ENCODE measurements around the gene PDIK1L. TPM values are rescaled to one million over a fixed set of nuclear protein-coding genes. Genes with fewer than 3 reads are reported as not detected.

The PDIK1L gene
- 1 to 10 TPM; 3.2 to 7.6 (median 4.6) TPM for total RNA-seq

- no peak for TF ChIP-seq CTCF (IDR thresholded peaks at IDR 0.05)
- peak; percentile 81 for DNase-seq (ENCODE audit: low spot score)
- peak; percentile 97 for ATAC-seq (ENCODE audit: low FRiP score)
Measured at GRCh38 chr1:26111530-26112406, at the start of gene PDIK1L. PDIK1L (plus strand) TSS chr1:26111824; CDS start chr1:26114309, 2,485 bp downstream.

GRCh38 chr1:26064553-26064952 is 47.1 kb upstream of the PDIK1L start:
- DNase-seq (ENCODE audit: low spot score) (no peak), ATAC-seq (ENCODE audit: low FRiP score) (no peak)
- TF ChIP-seq CTCF (IDR thresholded peaks at IDR 0.05) = no peak

GRCh38 chr1:26066160-26066559 is 45.5 kb upstream of the PDIK1L start:
- TF ChIP-seq CTCF (IDR thresholded peaks at IDR 0.05) = no peak
- ATAC-seq (ENCODE audit: low FRiP score) (peak; percentile 16), DNase-seq (ENCODE audit: low spot score) (no peak)

DNA sequence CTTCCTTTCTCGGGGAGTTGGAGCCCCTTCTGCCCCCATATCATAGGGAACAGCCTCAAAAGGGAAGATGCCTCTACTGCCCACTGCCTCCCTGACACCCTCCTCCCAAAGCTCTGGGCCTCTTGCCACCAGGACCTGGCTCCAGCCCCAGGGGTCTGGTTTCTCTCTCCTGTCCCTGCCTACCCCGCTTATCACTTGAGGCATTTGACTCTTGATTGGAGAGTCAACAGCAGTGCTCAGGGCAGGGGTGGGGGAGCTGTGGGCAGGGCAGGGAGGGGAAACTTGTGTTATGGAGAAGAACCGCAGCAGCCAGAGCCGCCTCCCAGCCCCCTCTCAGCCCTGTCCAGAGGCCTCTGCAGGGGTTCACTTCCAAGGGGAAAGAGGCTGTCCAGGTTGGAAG is 44.8 kb upstream of the PDIK1L start:
- DNase-seq (ENCODE audit: low spot score) (no peak), ATAC-seq (ENCODE audit: low FRiP score) (peak; percentile 5)

DNA sequence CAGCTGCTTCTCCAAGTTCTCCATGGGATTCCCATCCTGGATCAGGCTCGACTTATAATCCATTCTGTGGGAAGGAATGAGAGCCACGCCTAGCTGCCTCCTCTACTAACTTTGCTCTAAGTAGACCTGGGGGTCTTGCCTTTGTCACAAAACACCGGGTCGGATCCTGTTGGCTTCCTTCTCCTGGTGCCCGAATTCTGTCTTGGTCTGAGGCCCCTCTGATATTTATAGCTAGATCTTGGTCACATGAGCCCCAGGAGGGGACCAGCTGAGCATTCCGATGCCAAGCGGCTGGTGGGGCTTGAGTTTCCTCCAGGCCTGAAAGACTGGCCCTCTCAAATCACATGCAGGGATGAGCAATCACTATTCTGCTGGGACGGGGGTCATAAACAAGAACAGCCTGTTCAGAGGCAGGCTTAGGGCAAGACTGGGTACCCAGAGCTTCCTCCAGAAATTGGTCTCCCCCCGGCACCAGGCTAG is 44.2 kb upstream of the PDIK1L start, which contains the start of gene TRIM63:
TSS of gene TRIM63 (minus strand) at position 199 of the 480 bp plus-strand sequence. CDS start at position 63, 136 bp downstream.
- DNase-seq (ENCODE audit: low spot score) (no peak), ATAC-seq (ENCODE audit: low FRiP score) (no peak)
- no peak for TF ChIP-seq CTCF (IDR thresholded peaks at IDR 0.05)

More for the DNA sequence above, 44.8 kb upstream of the PDIK1L start:
- no peak for TF ChIP-seq CTCF (IDR thresholded peaks at IDR 0.05)

DNA sequence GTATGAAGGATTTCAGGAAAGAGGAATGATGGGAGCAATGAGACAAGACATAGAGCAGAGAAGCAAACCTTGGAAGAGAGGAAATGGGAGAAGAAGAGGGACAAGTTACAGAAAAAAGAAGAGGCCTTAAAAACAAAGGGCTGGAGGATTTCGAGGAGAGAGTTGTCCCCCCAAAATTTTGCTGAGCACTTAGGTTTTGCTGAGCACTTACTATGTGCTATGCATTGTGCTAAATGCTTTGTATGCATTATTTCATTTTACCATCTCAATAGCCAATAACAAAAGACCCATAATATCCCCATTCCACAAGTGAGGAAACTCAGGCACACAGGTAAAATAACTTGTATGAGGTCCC is 41.7 kb upstream of the PDIK1L start:
- TF ChIP-seq CTCF (IDR thresholded peaks at IDR 0.05) = no peak
- ATAC-seq (ENCODE audit: low FRiP score) (no peak), DNase-seq (ENCODE audit: low spot score) (no peak)
